Right lobe of liver (tissue), 4 donors: ENCODE measurements around the gene CNTNAP4.

Experiments
- POLR2A ChIP-seq: fragments of 450-650 bp; IDR thresholded peaks from one replicate; pipeline ENCODE4 v1.6.1; 2017; ENCODE audit warnings: antibody characterized with exemption, mild to moderate bottlenecking
- TF ChIP-seq, protein P1 (sequence below), 4 donors: fragments of 200-600 bp in 3 of 4; fragments of 450-650 bp in 1 of 4; IDR thresholded peaks; one replicate each; pipeline versions ENCODE4 v1.5.1 to v1.8.0; 2016 to 2022; ENCODE audit warnings: antibody characterized with exemption in 4 of 4, mild to moderate bottlenecking in 2 of 4
- donor health status: DM: no; HTN: no; CAD: no.
- donor health status: DM: no; HTN: no; CAD: no.
- donor health status: DM: no; HTN: yes; CAD: no.

GRCh38 chr16:76531236-76531635 lies 254.0 kb downstream of the CNTNAP4 start:
- no peak for TF ChIP-seq POLR2A
- TF ChIP-seq, protein P1, sequence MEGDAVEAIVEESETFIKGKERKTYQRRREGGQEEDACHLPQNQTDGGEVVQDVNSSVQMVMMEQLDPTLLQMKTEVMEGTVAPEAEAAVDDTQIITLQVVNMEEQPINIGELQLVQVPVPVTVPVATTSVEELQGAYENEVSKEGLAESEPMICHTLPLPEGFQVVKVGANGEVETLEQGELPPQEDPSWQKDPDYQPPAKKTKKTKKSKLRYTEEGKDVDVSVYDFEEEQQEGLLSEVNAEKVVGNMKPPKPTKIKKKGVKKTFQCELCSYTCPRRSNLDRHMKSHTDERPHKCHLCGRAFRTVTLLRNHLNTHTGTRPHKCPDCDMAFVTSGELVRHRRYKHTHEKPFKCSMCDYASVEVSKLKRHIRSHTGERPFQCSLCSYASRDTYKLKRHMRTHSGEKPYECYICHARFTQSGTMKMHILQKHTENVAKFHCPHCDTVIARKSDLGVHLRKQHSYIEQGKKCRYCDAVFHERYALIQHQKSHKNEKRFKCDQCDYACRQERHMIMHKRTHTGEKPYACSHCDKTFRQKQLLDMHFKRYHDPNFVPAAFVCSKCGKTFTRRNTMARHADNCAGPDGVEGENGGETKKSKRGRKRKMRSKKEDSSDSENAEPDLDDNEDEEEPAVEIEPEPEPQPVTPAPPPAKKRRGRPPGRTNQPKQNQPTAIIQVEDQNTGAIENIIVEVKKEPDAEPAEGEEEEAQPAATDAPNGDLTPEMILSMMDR (IDR thresholded peaks at IDR 0.05), result no peak
